ENCODE measurements around the gene LPIN3. TPM values are rescaled to one million over a fixed set of nuclear protein-coding genes. Genes with fewer than 3 reads are reported as not detected.

Gene LPIN3
- total and polyA plus RNA-seq, 2 donors (not counting 3 experiments of a cell fraction or from before 2014, with no cell fraction given): 2.1 to 3.0 TPM

- H2AFZ ChIP-seq (ENCODE audit: low read depth, low read length): no peak overlapping the region
- FAIRE-seq: no peak
- H3K27me3 ChIP-seq (ENCODE audit: control insufficient read depth in 2 of 2, insufficient read depth in 2 of 2, low read length in 2 of 2): no peaks in the 10 kb centered on the region
- no peak overlapping the region for H3K4me3 ChIP-seq (replicated peaks in 1 of 3; ENCODE audit: insufficient read depth in 1 of 3, low read depth in 1 of 3, low read length in 3 of 3)
- no peaks in the 10 kb centered on the region for H3K36me3 ChIP-seq (ENCODE audit: control insufficient read depth in 2 of 2, extremely low read depth in 1 of 2, insufficient read depth in 2 of 2, low read length in 2 of 2)
- H3K79me2 ChIP-seq (ENCODE audit: control insufficient read depth, insufficient read depth, low read length): no peaks in the 10 kb centered on the region
- H4K20me1 ChIP-seq (replicated peaks; ENCODE audit: control insufficient read depth, extremely low read depth, insufficient read depth, low read length): no peaks in the 10 kb centered on the region
- ChIA-PET POLR2A (no interaction called here), CTCF (interaction anchor here (1.3 kb wide), 1 partner anchor 45 kb away, joined by 3 read pairs; no protein-coding TSS in a partner anchor)
- BruUV-seq (replicated peaks): no TSS peak
- no peak for TF ChIP-seq POLR2A (IDR thresholded peaks at IDR 0.05; ENCODE audit: low read depth, low read length)
- TF ChIP-seq, protein P1, sequence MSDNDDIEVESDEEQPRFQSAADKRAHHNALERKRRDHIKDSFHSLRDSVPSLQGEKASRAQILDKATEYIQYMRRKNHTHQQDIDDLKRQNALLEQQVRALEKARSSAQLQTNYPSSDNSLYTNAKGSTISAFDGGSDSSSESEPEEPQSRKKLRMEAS (IDR thresholded peaks at IDR 0.05; ENCODE audit: insufficient read depth, insufficient read length): no peak
- no peak for TF ChIP-seq MYC (IDR thresholded peaks at IDR 0.05; ENCODE audit: low read depth, low read length)
- TF ChIP-seq, protein P2, sequence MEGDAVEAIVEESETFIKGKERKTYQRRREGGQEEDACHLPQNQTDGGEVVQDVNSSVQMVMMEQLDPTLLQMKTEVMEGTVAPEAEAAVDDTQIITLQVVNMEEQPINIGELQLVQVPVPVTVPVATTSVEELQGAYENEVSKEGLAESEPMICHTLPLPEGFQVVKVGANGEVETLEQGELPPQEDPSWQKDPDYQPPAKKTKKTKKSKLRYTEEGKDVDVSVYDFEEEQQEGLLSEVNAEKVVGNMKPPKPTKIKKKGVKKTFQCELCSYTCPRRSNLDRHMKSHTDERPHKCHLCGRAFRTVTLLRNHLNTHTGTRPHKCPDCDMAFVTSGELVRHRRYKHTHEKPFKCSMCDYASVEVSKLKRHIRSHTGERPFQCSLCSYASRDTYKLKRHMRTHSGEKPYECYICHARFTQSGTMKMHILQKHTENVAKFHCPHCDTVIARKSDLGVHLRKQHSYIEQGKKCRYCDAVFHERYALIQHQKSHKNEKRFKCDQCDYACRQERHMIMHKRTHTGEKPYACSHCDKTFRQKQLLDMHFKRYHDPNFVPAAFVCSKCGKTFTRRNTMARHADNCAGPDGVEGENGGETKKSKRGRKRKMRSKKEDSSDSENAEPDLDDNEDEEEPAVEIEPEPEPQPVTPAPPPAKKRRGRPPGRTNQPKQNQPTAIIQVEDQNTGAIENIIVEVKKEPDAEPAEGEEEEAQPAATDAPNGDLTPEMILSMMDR (IDR thresholded peaks at IDR 0.05; ENCODE audit: extremely low read depth in 1 of 2, insufficient read depth in 1 of 2, low read depth in 1 of 2, low read length in 2 of 2): no peak
- no peak for TF ChIP-seq JUN (IDR thresholded peaks at IDR 0.05; ENCODE audit: borderline replicate concordance, insufficient read depth, insufficient read length, low read depth)
- TF ChIP-seq FOS (IDR thresholded peaks at IDR 0.05; ENCODE audit: borderline replicate concordance, insufficient read depth, low read length): no peak
- TF ChIP-seq GATA2 (IDR thresholded peaks at IDR 0.05; ENCODE audit: insufficient read depth, insufficient read length, low read depth, low read length): no peak
- TF ChIP-seq EZH2 (IDR thresholded peaks at IDR 0.05; ENCODE audit: borderline replicate concordance, low read depth, low read length, severe bottlenecking): no peak
- no peak for TF ChIP-seq POLR2AphosphoS5 (IDR thresholded peaks at IDR 0.05; ENCODE audit: insufficient read depth, low read depth, low read length)
- no peak overlapping the region for H3K9ac ChIP-seq (replicated peaks; ENCODE audit: extremely low read depth, insufficient read depth, low read length)
- intact Hi-C loops (cut with micrococcal nuclease): no loop called here
- no peaks in the 10 kb centered on the region for H3K9me3 ChIP-seq (replicated peaks; ENCODE audit: control insufficient read depth, insufficient read depth, low read length)
- no peak for DNase-seq (ENCODE audit: low read depth, low spot score)
- H3K4me2 ChIP-seq (ENCODE audit: insufficient read depth, low read length): no peak overlapping the region
- no peaks in the 10 kb centered on the region for H3K9me1 ChIP-seq (replicated peaks; ENCODE audit: control insufficient read depth, extremely low read depth, insufficient read depth, low read length)
- no peaks in the 10 kb centered on the region for H3K4me1 ChIP-seq (ENCODE audit: control insufficient read depth, extremely low read depth, insufficient read depth, low read length)
- H3K27ac ChIP-seq (ENCODE audit: insufficient read depth, low read depth, low read length): no peak overlapping the region
- dilution Hi-C loops (cut with MboI; ENCODE audit: extremely low pct_ligation_motif_present, low sequenced_read_pairs): no loop called here
Measured at GRCh38 chr20:41395667-41396664, 55.3 kb downstream of the LPIN3 start.
